ENCODE measurements around the gene HPS3. TPM values are rescaled to one million over a fixed set of nuclear protein-coding genes. Genes with fewer than 3 reads are reported as not detected.
A peak's percentile ranks its signal among the peaks of the same experiment; 100 is the strongest.
"Not testable (repeated sequence)": the region's sequence is repeated elsewhere in the genome, so short reads cannot be mapped to it uniquely, and the experiment has no call there.

HPS3 gene
- total and polyA plus RNA-seq, 5 donors = 4.1 to 9.7 (median 7.7) TPM

- Histone ChIP-seq H3K4me1 (ENCODE audit: control insufficient read depth, insufficient read depth, low read length) (no peaks in the 10 kb centered on the region), H3K9me3 (ENCODE audit: control insufficient read depth, low read length) (no peaks in the 10 kb centered on the region), H3K4me3 (ENCODE audit: low read length) (no peak overlapping the region), H3K27me3 (ENCODE audit: control insufficient read depth, insufficient read depth) (no peaks in the 10 kb centered on the region), H3K27ac (ENCODE audit: low read length) (no peak overlapping the region)
- 89% methylated on average over 3 of the region's 3 CpGs for WGBS
- intact Hi-C loops (cut with DNase I) = no loop called here
- ATAC-seq (no peak), DNase-seq (no peak)
Measured at GRCh38 chr3:149186721-149187120, 57.3 kb downstream of the HPS3 start.

GRCh38 chr3:149188494-149188893 is 59.1 kb downstream of the HPS3 start:
- Histone ChIP-seq H3K4me1 (ENCODE audit: control insufficient read depth, insufficient read depth, low read length) (no peaks in the 10 kb centered on the region), H3K27me3 (ENCODE audit: control insufficient read depth, insufficient read depth) (no peaks in the 10 kb centered on the region), H3K27ac (ENCODE audit: low read length) (no peak overlapping the region), H3K9me3 (ENCODE audit: control insufficient read depth, low read length) (no peaks in the 10 kb centered on the region), H3K4me3 (ENCODE audit: low read length) (no peak overlapping the region)
- WGBS = 38% methylated on average over 2 of the region's 2 CpGs
- DNase-seq = no peak
- no peak for ATAC-seq
- intact Hi-C loops (cut with DNase I) = no loop called here

GRCh38 chr3:149195221-149195620 is 65.8 kb downstream of the HPS3 start:
- intact Hi-C loops (cut with DNase I) = no loop called here
- 76% methylated on average over 1 of the region's 1 CpG for WGBS
- no peaks in the 10 kb centered on the region for H3K4me1 ChIP-seq (ENCODE audit: control insufficient read depth, insufficient read depth, low read length)
- H3K4me3 ChIP-seq (ENCODE audit: low read length) = no peak overlapping the region
- ATAC-seq (no peak), DNase-seq (no peak)
- H3K9me3 ChIP-seq (ENCODE audit: control insufficient read depth, low read length) = no peaks in the 10 kb centered on the region
- no peak overlapping the region for H3K27ac ChIP-seq (ENCODE audit: low read length)
- H3K27me3 ChIP-seq (ENCODE audit: control insufficient read depth, insufficient read depth) = no peaks in the 10 kb centered on the region

GRCh38 chr3:149196805-149197592 is 67.6 kb downstream of the HPS3 start:
- DNase-seq; H3K27ac ChIP-seq (ENCODE audit: low read length); H3K4me1 ChIP-seq (ENCODE audit: control insufficient read depth, insufficient read depth, low read length); intact Hi-C loops (cut with DNase I); ATAC-seq; H3K9me3 ChIP-seq (ENCODE audit: control insufficient read depth, low read length); H3K27me3 ChIP-seq (ENCODE audit: control insufficient read depth, insufficient read depth); H3K4me3 ChIP-seq (ENCODE audit: low read length): not testable (repeated sequence)
- 85% methylated on average over 12 of the region's 12 CpGs for WGBS

GRCh38 chr3:149197669-149198068 is 68.2 kb downstream of the HPS3 start:
- H3K9me3 ChIP-seq (ENCODE audit: control insufficient read depth, low read length) = no peaks in the 10 kb centered on the region
- intact Hi-C loops (cut with DNase I) = no loop called here
- 23% methylated on average over 5 of the region's 5 CpGs for WGBS
- H3K4me1 ChIP-seq (ENCODE audit: control insufficient read depth, insufficient read depth, low read length) = no peaks in the 10 kb centered on the region
- H3K4me3 ChIP-seq (ENCODE audit: low read length) = peak overlapping the region; percentile 18
- no peaks in the 10 kb centered on the region for H3K27me3 ChIP-seq (ENCODE audit: control insufficient read depth, insufficient read depth)
- ATAC-seq = peak in 1 of 2 donors; percentile 29
- DNase-seq = peak in 1 of 3 donors; percentile 51
- no peak overlapping the region for H3K27ac ChIP-seq (ENCODE audit: low read length)

GRCh38 chr3:149198611-149199010 is 69.2 kb downstream of the HPS3 start:
- Histone ChIP-seq H3K27me3 (ENCODE audit: control insufficient read depth, insufficient read depth) (no peaks in the 10 kb centered on the region), H3K4me1 (ENCODE audit: control insufficient read depth, insufficient read depth, low read length) (no peaks in the 10 kb centered on the region), H3K9me3 (ENCODE audit: control insufficient read depth, low read length) (no peaks in the 10 kb centered on the region), H3K27ac (ENCODE audit: low read length) (no peak overlapping the region), H3K4me3 (ENCODE audit: low read length) (no peak overlapping the region)
- WGBS = 63% methylated on average over 7 of the region's 7 CpGs
- ATAC-seq = no peak
- intact Hi-C loops (cut with DNase I) = no loop called here
- DNase-seq = no peak

GRCh38 chr3:149199474-149199873 is 70.0 kb downstream of the HPS3 start:
- Histone ChIP-seq H3K27me3 (ENCODE audit: control insufficient read depth, insufficient read depth) (no peaks in the 10 kb centered on the region), H3K9me3 (ENCODE audit: control insufficient read depth, low read length) (no peaks in the 10 kb centered on the region), H3K4me1 (ENCODE audit: control insufficient read depth, insufficient read depth, low read length) (no peaks in the 10 kb centered on the region), H3K27ac (ENCODE audit: low read length) (no peak overlapping the region), H3K4me3 (ENCODE audit: low read length) (no peak overlapping the region)
- 31% methylated on average over 4 of the region's 4 CpGs for WGBS
- intact Hi-C loops (cut with DNase I) = no loop called here
- ATAC-seq (no peak), DNase-seq (no peak)

GRCh38 chr3:149203758-149204157 is 74.3 kb downstream of the HPS3 start:
- WGBS = 81% methylated on average over 3 of the region's 3 CpGs
- Histone ChIP-seq H3K27ac (ENCODE audit: low read length) (no peak overlapping the region), H3K9me3 (ENCODE audit: control insufficient read depth, low read length) (no peaks in the 10 kb centered on the region), H3K4me3 (ENCODE audit: low read length) (no peak overlapping the region), H3K4me1 (ENCODE audit: control insufficient read depth, insufficient read depth, low read length) (no peaks in the 10 kb centered on the region), H3K27me3 (ENCODE audit: control insufficient read depth, insufficient read depth) (no peaks in the 10 kb centered on the region)
- DNase-seq (no peak), ATAC-seq (no peak)
- intact Hi-C loops (cut with DNase I) = no loop called here

- ATAC-seq (no peak), DNase-seq (no peak)
- intact Hi-C loops (cut with DNase I) = no loop called here
- Histone ChIP-seq H3K27ac (ENCODE audit: low read length) (no peak overlapping the region), H3K4me3 (ENCODE audit: low read length) (no peak overlapping the region), H3K27me3 (ENCODE audit: control insufficient read depth, insufficient read depth) (no peaks in the 10 kb centered on the region), H3K9me3 (ENCODE audit: control insufficient read depth, low read length) (no peaks in the 10 kb centered on the region), H3K4me1 (ENCODE audit: control insufficient read depth, insufficient read depth, low read length) (no peaks in the 10 kb centered on the region)
- 89% methylated on average over 3 of the region's 3 CpGs for WGBS
Measured at GRCh38 chr3:149204390-149204991, 75.1 kb downstream of the HPS3 start.

GRCh38 chr3:149207475-149207874 is 78.0 kb downstream of the HPS3 start:
- intact Hi-C loops (cut with DNase I) = no loop called here
- ATAC-seq (no peak), DNase-seq (no peak)
- WGBS = 88% methylated on average over 2 of the region's 2 CpGs
- no peaks in the 10 kb centered on the region for H3K27me3 ChIP-seq (ENCODE audit: control insufficient read depth, insufficient read depth)
- no peaks in the 10 kb centered on the region for H3K9me3 ChIP-seq (ENCODE audit: control insufficient read depth, low read length)
- H3K4me3 ChIP-seq (ENCODE audit: low read length) = no peak overlapping the region
- H3K4me1 ChIP-seq (ENCODE audit: control insufficient read depth, insufficient read depth, low read length) = no peaks in the 10 kb centered on the region
- no peak overlapping the region for H3K27ac ChIP-seq (ENCODE audit: low read length)

- ATAC-seq (no peak), DNase-seq (no peak)
Measured at GRCh38 chr3:149209431-149209830, 80.0 kb downstream of the HPS3 start.

More at GRCh38 chr3:149209431-149209830, 80.0 kb downstream of the HPS3 start:
- H3K27me3 ChIP-seq (ENCODE audit: control insufficient read depth, insufficient read depth) = no peaks in the 10 kb centered on the region
- H3K4me3 ChIP-seq (ENCODE audit: low read length) = no peak overlapping the region
- WGBS = 94% methylated on average over 4 of the region's 4 CpGs
- no peaks in the 10 kb centered on the region for H3K9me3 ChIP-seq (ENCODE audit: control insufficient read depth, low read length)
- no peak overlapping the region for H3K27ac ChIP-seq (ENCODE audit: low read length)
- intact Hi-C loops (cut with DNase I) = no loop called here
- no peaks in the 10 kb centered on the region for H3K4me1 ChIP-seq (ENCODE audit: control insufficient read depth, insufficient read depth, low read length)
